NCI-H1417 treated with DMSO at 0.1 percent for 48 hours (cell line): Measurements from ENCODE around the gene DNM2.
A peak's percentile ranks its signal among the peaks of the same experiment; 100 is the strongest.
"Not testable (repeated sequence)": the region's sequence is repeated elsewhere in the genome, so short reads cannot be mapped to it uniquely, and the experiment has no call there.

ENCODE experiments used
- DNase-seq: peaks from one replicate; lab custom pipeline; 2025; lab: John Stamatoyannopoulos, UW

Gene DNM2

DNA sequence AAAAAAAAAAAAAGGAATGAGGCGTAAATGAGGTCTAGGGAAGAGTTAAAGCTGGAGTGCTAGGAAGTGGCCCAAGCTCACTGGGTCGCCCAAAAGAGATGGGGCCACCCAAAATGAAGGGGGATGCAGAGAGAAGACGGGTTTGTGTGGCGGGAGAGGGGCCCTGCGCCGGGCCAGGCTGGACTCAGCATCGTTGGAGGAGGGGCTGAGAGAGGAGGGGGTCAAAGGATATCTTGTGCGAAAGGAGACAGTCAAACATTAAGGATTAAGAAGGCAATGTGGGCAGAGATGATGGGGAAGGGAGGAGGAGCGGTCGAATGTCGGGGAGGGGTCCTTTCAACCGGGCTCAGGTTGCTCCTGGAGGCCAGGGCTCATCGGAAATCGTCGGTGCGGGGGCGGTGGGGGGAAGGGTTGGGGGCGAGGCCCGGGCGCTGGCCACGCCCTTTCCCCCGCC lies 152.6 kb downstream of the DNM2 start:
- no peak for DNase-seq

- peak; percentile 97 for DNase-seq
Measured at GRCh38 chr19:10870955-10871603, 153.2 kb downstream of the DNM2 start, which contains the start of gene CARM1. Gene CARM1 (plus strand): TSS chr19:10871553. CDS start chr19:10871703, 150 bp downstream.

GRCh38 chr19:10871711-10872545 lies 154.0 kb downstream of the DNM2 start:
- no peak for DNase-seq

DNA sequence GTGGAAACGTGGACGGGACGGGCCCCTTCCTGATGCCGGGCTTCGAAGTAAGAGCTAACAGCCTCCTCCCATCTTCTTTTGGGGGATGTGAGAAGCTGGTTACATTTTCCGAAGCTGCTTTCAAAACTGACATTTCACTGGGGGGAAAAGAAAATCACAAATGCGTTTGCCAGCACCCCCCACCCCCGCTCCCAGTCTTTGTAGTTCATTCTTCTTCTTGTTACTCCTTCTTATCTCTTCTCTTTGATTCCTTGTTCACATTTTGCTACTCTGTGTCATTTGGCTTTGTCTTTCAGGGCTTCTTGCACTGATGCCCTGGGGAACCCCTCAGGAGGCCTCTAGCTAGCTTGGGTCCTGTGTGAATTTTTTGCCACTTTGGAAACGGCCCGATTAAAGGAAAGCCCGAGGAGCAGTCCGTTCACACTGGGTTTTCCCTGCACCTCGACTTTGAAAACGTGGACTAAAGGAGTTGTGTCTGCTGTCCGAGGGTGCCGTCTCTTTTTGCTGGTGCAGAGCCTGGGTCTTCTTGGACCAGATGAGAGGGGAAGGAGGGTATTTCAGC lies 154.7 kb downstream of the DNM2 start:
- DNase-seq = no peak

- no peak for DNase-seq
Measured at GRCh38 chr19:10874024-10874423, 156.1 kb downstream of the DNM2 start.

DNA sequence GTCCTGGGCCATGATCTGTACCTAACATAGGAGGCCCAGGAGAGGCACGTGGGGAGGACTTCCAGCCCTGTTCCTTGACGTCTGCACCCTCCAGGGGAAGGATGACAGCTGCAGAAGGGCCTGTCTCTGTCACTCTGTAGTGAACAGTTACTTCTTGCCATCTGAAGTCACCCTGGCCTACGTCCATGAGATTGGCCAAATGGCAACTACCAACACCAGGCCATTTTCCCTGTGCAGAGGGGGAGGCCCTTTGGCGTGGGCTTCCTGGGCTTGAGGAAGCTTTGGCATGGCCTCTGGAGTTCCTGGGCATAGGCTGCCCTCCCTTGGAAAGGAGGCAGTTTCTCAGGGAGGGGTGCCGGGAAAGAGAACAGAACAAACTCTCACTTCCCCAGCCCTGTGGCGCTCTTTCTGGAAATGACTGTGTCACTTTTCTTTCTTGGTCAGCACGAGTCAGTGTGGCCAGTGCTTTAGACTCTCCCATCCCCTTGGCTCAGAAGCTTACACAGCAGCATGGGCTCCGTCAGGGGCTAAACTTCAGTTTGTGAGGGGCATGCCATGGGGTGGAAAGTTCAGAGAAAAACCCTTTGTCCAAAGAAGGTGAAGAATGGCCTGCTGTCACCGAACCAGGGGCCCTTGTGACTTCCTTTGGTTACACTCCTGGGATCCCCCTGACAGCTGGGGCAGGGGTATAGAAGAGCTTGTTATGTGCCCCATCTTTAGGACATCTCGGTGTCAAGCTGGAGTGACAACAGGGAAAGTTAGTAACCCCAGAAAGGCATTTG lies 158.8 kb downstream of the DNM2 start:
- DNase-seq = no peak

DNA sequence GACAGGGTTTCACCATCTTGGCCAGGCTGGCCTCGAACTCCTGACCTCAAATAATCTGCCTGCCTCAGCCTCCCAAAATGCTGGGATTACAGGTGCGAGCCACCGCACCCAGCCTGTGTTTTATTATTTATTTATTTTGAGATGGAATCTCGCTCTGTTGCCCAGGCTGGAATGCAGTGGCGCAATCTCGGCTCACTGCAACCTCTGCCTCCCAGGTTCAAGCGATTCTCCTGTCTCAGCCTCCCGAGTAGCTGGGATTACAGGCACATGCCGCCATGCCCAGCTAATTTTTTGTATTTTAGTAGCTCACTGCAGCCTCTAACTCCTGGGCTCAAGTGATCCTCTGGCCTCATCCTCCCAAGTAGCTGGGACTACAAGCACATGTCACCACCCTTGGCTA lies 159.7 kb downstream of the DNM2 start:
- not testable (repeated sequence) for DNase-seq

DNA sequence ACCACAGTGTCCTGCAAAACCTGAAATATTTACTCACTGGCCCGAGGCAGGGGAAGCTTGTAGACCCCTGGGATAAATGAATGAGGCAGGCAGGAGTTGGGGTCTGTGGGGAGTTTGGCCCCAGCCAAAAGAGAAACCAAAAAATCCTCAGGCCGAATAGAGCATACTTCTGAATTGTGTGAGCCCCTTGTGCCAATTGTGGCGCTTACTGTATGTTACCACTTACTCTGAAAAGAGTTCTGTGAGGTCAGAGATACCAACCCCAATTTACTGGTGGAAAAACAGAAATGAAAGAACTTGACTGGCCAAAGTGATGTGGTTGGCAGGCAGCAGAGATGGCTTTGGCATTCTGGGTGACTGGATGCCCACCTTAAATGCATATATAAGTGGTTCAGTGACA lies 160.4 kb downstream of the DNM2 start:
- DNase-seq = no peak
